Measurements from ENCODE around the gene BNIP3.
A peak's percentile ranks its signal among the peaks of the same experiment; 100 is the strongest.

BNIP3 gene, protein sequence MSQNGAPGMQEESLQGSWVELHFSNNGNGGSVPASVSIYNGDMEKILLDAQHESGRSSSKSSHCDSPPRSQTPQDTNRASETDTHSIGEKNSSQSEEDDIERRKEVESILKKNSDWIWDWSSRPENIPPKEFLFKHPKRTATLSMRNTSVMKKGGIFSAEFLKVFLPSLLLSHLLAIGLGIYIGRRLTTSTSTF

GRCh38 chr10:131981429-131982184 lies at the start of gene BNIP3:
Gene BNIP3, minus strand, starts transcription at chr10:131981923. Its CDS starts 117 bp downstream, at chr10:131981806.
- in situ Hi-C loops (cut with MboI; ENCODE audit: low pct_unique_long_range_greater_than_20kb, low sequenced_read_pairs), result no loop called here
- peak; percentile 90 for DNase-seq

GRCh38 chr10:132030898-132031463 lies 49.3 kb upstream of the BNIP3 start:
- in situ Hi-C loops (cut with MboI; ENCODE audit: low pct_unique_long_range_greater_than_20kb, low sequenced_read_pairs), result no loop called here
- no peak for DNase-seq

DNA sequence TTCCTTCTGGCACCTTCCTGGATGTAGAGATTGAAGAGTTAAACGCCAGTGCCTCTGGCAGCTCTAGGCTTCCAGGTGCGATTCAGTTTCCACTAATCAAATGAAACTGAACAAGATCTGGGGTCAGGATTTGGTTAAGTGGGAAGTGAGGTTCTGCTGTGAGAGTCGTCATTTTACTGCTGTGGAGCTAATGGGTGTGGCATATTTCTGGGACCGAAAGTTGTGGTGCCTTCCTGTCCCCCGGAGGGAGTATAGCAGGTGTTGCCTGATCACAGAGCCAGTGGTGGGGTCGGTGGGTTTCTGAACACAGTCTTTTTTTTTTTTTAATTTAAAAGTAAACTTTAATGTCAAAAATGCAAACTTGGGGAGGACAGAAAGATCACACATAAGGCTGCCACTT lies 47.0 kb upstream of the BNIP3 start:
- no peak for DNase-seq
- in situ Hi-C loops (cut with MboI; ENCODE audit: low pct_unique_long_range_greater_than_20kb, low sequenced_read_pairs), result no loop called here

GRCh38 chr10:132027423-132027983 lies 45.8 kb upstream of the BNIP3 start:
- in situ Hi-C loops (cut with MboI; ENCODE audit: low pct_unique_long_range_greater_than_20kb, low sequenced_read_pairs), result no loop called here

DNA sequence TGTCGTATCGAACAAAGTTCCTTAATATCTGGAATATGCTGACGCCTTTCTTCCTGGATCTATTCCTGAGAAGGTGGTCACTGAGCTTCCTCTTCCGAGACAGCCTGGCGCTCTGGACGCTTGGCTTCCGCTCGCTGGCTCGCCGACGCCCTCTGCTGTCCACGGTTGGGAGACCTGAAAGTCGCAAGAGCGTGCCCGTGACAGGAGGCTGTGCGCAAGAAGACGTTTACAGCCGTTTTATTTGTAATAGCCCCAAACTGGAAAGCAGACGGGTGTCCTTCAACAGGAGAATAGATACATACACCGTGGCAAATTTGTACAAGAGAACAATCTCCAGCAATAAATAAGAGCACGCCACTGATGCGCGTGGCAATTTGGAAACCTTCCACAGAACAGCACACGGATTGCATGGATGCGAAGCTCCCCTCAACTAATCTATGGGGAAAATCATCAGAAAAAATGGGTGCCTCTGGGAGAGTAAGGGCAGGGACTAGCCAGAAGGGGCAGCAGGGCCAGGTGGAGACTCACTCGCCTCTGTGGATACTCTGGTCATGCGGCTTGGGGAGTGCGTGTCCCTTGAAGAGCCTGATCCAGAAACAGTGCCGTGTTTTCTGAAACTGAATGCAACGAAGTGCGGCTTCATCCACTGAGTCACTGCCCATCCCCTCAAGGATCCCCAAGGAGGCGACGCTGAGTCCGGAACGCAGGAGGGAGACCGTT lies 41.5 kb upstream of the BNIP3 start:
- peak; percentile 84 for DNase-seq
- in situ Hi-C loops (cut with MboI; ENCODE audit: low pct_unique_long_range_greater_than_20kb, low sequenced_read_pairs), result no loop called here

More at GRCh38 chr10:132027423-132027983, 45.8 kb upstream of the BNIP3 start:
- no peak for DNase-seq

DNA sequence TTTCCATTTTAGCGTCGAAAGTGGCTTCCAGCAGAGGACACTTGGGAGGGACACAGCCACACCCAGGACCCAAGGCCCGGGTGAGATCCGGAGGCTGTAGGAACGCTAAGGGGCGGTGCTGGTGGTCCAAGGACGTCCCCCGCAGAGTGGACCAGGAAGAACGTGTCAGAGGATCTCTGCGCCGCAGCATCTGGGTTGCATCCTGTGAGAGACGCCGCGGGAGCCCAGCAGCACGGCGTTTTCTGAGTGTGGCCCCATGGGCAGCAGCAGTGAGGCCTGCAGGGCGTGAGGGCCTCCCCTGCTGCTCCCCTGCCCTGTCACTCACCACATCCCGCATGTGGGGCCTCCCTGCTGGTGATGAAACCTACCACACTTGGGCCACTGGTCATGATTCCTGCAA lies 40.5 kb upstream of the BNIP3 start:
- in situ Hi-C loops (cut with MboI; ENCODE audit: low pct_unique_long_range_greater_than_20kb, low sequenced_read_pairs), result no loop called here
- DNase-seq, result no peak

GRCh38 chr10:132021504-132022143 lies 39.9 kb upstream of the BNIP3 start:
- DNase-seq, result no peak
- in situ Hi-C loops (cut with MboI; ENCODE audit: low pct_unique_long_range_greater_than_20kb, low sequenced_read_pairs), result no loop called here

DNA sequence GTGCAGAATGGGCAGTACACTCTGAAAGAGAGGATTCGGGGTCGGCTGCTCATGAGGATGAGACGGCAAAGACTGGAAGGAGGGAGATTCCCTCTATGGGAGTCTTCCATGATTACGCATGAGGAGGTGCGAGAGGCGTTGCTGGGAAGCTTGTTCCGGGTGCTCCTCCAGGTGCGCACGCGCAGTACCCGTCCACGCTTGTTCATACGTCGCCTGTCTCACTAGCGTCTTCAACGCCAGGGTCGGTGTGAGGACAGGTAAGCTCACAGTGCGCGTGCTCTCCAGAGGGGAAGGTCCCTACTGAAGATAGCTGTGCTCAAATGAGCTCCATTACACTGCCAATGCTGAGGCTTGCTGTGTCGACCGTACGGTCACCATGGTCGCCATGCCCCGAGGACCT lies 39.3 kb upstream of the BNIP3 start:
- no peak for DNase-seq
- in situ Hi-C loops (cut with MboI; ENCODE audit: low pct_unique_long_range_greater_than_20kb, low sequenced_read_pairs), result no loop called here

GRCh38 chr10:132020456-132020855 lies 38.7 kb upstream of the BNIP3 start:
- in situ Hi-C loops (cut with MboI; ENCODE audit: low pct_unique_long_range_greater_than_20kb, low sequenced_read_pairs), result no loop called here
- DNase-seq, result no peak

- in situ Hi-C loops (cut with MboI; ENCODE audit: low pct_unique_long_range_greater_than_20kb, low sequenced_read_pairs), result no loop called here
These were observed 37.6 kb upstream of the BNIP3 start for GRCh38 chr10:132019366-132019765.

GRCh38 chr10:132018446-132018845 lies 36.7 kb upstream of the BNIP3 start:
- no peak for DNase-seq
- in situ Hi-C loops (cut with MboI; ENCODE audit: low pct_unique_long_range_greater_than_20kb, low sequenced_read_pairs), result no loop called here

More at GRCh38 chr10:132019366-132019765, 37.6 kb upstream of the BNIP3 start:
- DNase-seq, result no peak

GRCh38 chr10:132016514-132016913 lies 34.8 kb upstream of the BNIP3 start:
- in situ Hi-C loops (cut with MboI; ENCODE audit: low pct_unique_long_range_greater_than_20kb, low sequenced_read_pairs), result no loop called here

GRCh38 chr10:132011445-132011844 lies 29.7 kb upstream of the BNIP3 start:
- DNase-seq, result no peak
- in situ Hi-C loops (cut with MboI; ENCODE audit: low pct_unique_long_range_greater_than_20kb, low sequenced_read_pairs), result no loop called here

More at GRCh38 chr10:132016514-132016913, 34.8 kb upstream of the BNIP3 start:
- no peak for DNase-seq

DNA sequence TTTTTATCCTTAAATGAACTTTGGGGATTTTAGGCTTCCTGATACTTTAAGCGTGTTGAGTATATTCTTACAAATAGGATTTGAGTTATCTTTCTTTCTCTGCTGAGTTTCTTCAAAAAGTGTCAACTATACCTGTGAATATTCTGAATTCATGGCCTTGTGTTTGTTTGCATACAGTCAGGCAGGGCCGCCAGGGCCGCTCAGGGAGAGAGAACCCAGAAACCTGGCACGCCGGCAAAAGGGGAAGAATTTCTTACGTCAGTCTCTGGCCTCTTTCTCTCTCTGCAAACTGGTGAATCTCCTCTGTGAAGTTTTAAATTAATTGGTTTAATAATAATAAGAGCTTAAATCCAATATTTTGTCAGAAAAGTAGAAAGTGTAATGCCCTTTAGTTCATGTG lies 29.3 kb upstream of the BNIP3 start:
- in situ Hi-C loops (cut with MboI; ENCODE audit: low pct_unique_long_range_greater_than_20kb, low sequenced_read_pairs), result no loop called here
- no peak for DNase-seq

DNA sequence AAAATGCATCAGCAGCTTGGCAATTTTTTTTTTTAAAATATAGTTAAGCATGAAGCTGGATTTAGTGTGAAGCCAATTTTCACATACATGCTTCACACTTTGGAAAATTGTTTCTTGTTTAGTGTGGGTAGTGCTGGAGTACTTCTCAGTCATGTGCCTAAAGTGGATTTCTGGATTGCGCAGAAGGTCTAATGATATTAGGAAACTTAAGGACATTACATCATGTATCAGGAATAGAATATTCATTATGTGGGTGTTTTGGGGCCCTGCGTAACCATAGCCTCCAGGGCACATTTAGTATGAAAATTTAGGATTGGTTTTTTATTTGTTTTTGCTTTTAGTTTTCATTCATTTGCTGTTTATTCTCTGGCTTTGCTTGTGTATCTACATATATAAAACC lies 28.8 kb upstream of the BNIP3 start:
- in situ Hi-C loops (cut with MboI; ENCODE audit: low pct_unique_long_range_greater_than_20kb, low sequenced_read_pairs), result no loop called here

GRCh38 chr10:132009575-132009974 lies 27.9 kb upstream of the BNIP3 start:
- no peak for DNase-seq
- in situ Hi-C loops (cut with MboI; ENCODE audit: low pct_unique_long_range_greater_than_20kb, low sequenced_read_pairs), result no loop called here

More for the DNA sequence above, 28.8 kb upstream of the BNIP3 start:
- DNase-seq, result no peak

GRCh38 chr10:132007681-132008080 lies 26.0 kb upstream of the BNIP3 start:
- in situ Hi-C loops (cut with MboI; ENCODE audit: low pct_unique_long_range_greater_than_20kb, low sequenced_read_pairs), result no loop called here
- no peak for DNase-seq

- DNase-seq, result no peak
- in situ Hi-C loops (cut with MboI; ENCODE audit: low pct_unique_long_range_greater_than_20kb, low sequenced_read_pairs), result no loop called here
These were observed 25.2 kb upstream of the BNIP3 start for GRCh38 chr10:132006966-132007365.

DNA sequence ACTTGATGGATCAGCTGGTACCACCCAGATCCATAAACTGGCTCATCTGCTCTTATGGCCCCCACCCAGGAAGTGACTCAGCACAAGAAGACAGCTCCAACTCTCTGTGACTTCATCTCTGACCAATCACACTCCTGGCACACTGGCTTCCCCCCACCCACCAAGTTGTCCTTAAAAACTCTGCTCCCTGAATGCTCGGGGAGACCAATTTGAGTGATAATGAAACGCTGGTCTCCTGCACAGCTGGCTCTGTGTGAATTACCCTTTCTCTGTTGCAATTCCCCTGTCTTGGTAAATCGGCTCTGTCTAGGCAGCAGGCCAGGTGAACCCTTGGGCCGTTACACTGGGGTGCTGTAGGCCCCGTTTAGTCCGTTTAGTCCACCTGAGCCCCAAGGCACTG lies 23.4 kb upstream of the BNIP3 start:
- in situ Hi-C loops (cut with MboI; ENCODE audit: low pct_unique_long_range_greater_than_20kb, low sequenced_read_pairs), result no loop called here
- DNase-seq, result no peak
